ENCODE results near the gene GUCY2C.

The GUCY2C gene

GRCh38 chr12:14567351-14568162 lies 128.8 kb downstream of the GUCY2C start, which contains the start of gene PLBD1:
TSS of gene PLBD1 (minus strand) at chr12:14567883. CDS start at chr12:14567696, 187 bp downstream.
- FAIRE-seq: no peak

GRCh38 chr12:14564336-14564959 lies 132.0 kb downstream of the GUCY2C start:
- FAIRE-seq: no peak

GRCh38 chr12:14563046-14563445 lies 133.4 kb downstream of the GUCY2C start:
- no peak for FAIRE-seq

Data from TTC549 (cell line).